HepG2 (cell line): ENCODE measurements around the gene ARPC1A. TPM values are rescaled to one million over a fixed set of nuclear protein-coding genes. Genes with fewer than 3 reads are reported as not detected.

Experiments used
- AGO1 ChIP-seq: fragments of 200-400 bp; formaldehyde crosslinking; IDR thresholded peaks from 2 replicates; pipeline ENCODE4 v1.6.1; 2017; ENCODE audit warnings: mild to moderate bottlenecking, low read depth, low read length, moderate library complexity; ENCODE audit not compliant: poor library complexity, severe bottlenecking
- CBX1 ChIP-seq: IDR thresholded peaks from one replicate; pipeline ENCODE4 v1.6.1; 2016; ENCODE audit warnings: antibody characterized with exemption, low read depth
- CENPX ChIP-seq: sonication (generic); formaldehyde crosslinking; IDR thresholded peaks from 2 replicates; pipeline ENCODE4 v1.9.0; 2021; ENCODE audit warnings: mild to moderate bottlenecking, missing genetic modification reagents, moderate library complexity
- ERF ChIP-seq: IDR thresholded peaks from 2 replicates; pipeline ENCODE4 v1.6.1; 2018; ENCODE audit warnings: missing biosample characterization, missing genetic modification reagents
- GLI4 ChIP-seq: sonication (generic); formaldehyde crosslinking; IDR thresholded peaks from 2 replicates; pipeline ENCODE4 v1.5.1; 2020; ENCODE audit warnings: missing genetic modification reagents, mild to moderate bottlenecking, moderate library complexity, borderline replicate concordance
- HDAC2 ChIP-seq: sonication (generic); formaldehyde crosslinking; IDR thresholded peaks from 2 replicates; pipeline ENCODE4 v1.4.0; 2020; ENCODE audit warnings: missing genetic modification reagents
- HMGA1 ChIP-seq: sonication (generic); formaldehyde crosslinking; conservative IDR thresholded peaks from 2 replicates; pipeline ENCODE4 v1.4.0; 2020; ENCODE audit warnings: missing genetic modification reagents
- IKZF1 ChIP-seq: fragments of 450-650 bp; IDR thresholded peaks from 2 replicates; pipeline ENCODE4 v1.7.1; 2016
- ISL2 ChIP-seq: sonication (generic); formaldehyde crosslinking; IDR thresholded peaks from 2 replicates; pipeline ENCODE4 v1.5.0; 2020; ENCODE audit warnings: missing genetic modification reagents
- JUND ChIP-seq: sonication (generic); formaldehyde crosslinking; IDR thresholded peaks from 2 replicates; pipeline ENCODE4 v1.8.0; 2022; ENCODE audit warnings: mild to moderate bottlenecking, missing genetic modification reagents
- MBNL3 ChIP-seq: fragments of 250-450 bp; sonication (Bioruptor Pico); conservative IDR thresholded peaks from 2 replicates; pipeline ENCODE4 v1.8.0; 2022; ENCODE audit warnings: mild to moderate bottlenecking, inconsistent platforms
- MXI1 ChIP-seq: IDR thresholded peaks from 3 replicates; pipeline ENCODE4 v1.6.1; 2012; ENCODE audit warnings: low read depth, low read length, inconsistent platforms, borderline replicate concordance
- PHF21A ChIP-seq: sonication (generic); formaldehyde crosslinking; IDR thresholded peaks from 2 replicates; pipeline ENCODE4 v1.5.0; 2020; ENCODE audit warnings: mild to moderate bottlenecking, missing genetic modification reagents
- RBFOX2 ChIP-seq: fragments of 200-400 bp; formaldehyde crosslinking; IDR thresholded peaks from 2 replicates; pipeline ENCODE4 v1.6.1; 2017; ENCODE audit warnings: low read depth, mild to moderate bottlenecking, low read length
- RFXANK ChIP-seq: IDR thresholded peaks from 2 replicates; pipeline ENCODE4 v1.6.1; 2016
- TARDBP ChIP-seq: sonication (generic); formaldehyde crosslinking; IDR thresholded peaks from 2 replicates; pipeline ENCODE4 v1.8.0; 2022; ENCODE audit warnings: mild to moderate bottlenecking, missing genetic modification reagents
- ZFP37 ChIP-seq: sonication (generic); formaldehyde crosslinking; IDR thresholded peaks from 2 replicates; pipeline ENCODE4 v1.4.0; 2020; ENCODE audit warnings: missing genetic modification reagents, borderline replicate concordance
- ZNF263 ChIP-seq: sonication (generic); formaldehyde crosslinking; IDR thresholded peaks from 2 replicates; pipeline ENCODE4 v1.4.0; 2020; ENCODE audit warnings: missing genetic modification reagents
- ZNF335 ChIP-seq: sonication (generic); formaldehyde crosslinking; IDR thresholded peaks from 2 replicates; pipeline ENCODE4 v1.4.0; 2020; ENCODE audit warnings: missing genetic modification reagents
- ZNF343 ChIP-seq: sonication (generic); formaldehyde crosslinking; IDR thresholded peaks from 2 replicates; pipeline ENCODE4 v1.4.0; 2020; ENCODE audit warnings: mild to moderate bottlenecking, missing genetic modification reagents
- ZNF451 ChIP-seq: sonication (generic); formaldehyde crosslinking; IDR thresholded peaks from 2 replicates; pipeline ENCODE4 v1.5.0; 2020; ENCODE audit warnings: mild to moderate bottlenecking, missing genetic modification reagents
- ZNF773 ChIP-seq: sonication (generic); formaldehyde crosslinking; IDR thresholded peaks from 2 replicates; pipeline ENCODE4 v1.4.0; 2020; ENCODE audit warnings: missing genetic modification reagents, borderline replicate concordance
- polyA plus RNA-seq, 8 experiments: library from polyadenylated mRNA; depleted of rRNA in 3 of 8; stranded (reverse) in 7 of 8; unstranded in 1 of 8; fragments of >200 nt; fragmentation: Illumina TruSeq in 4 of 8; extraction: Trizol in 4 of 8; gene quantifications; 2 replicates each; pipeline versions ENCODE4 v1.2.1 to v1.2.3, GENCODE V29; 2011 to 2016; ENCODE audit warnings: low read depth in 4 of 8, missing spikeins in 1 of 8, mixed read lengths in 1 of 8; ENCODE audit not compliant: insufficient read depth in 1 of 8
- total RNA-seq, 5 experiments: library from RNA; depleted of rRNA; stranded (reverse); fragments of >200 nt; fragmentation: Illumina TruSeq; extraction: Trizol; gene quantifications; 2 replicates each; pipeline ENCODE4 v1.2.3, GENCODE V29; 2016; ENCODE audit warnings: low read depth in 1 of 5
- TF ChIP-seq, protein P1 (sequence below): sonication (generic); formaldehyde crosslinking; IDR thresholded peaks from 2 replicates; pipeline ENCODE4 v1.5.0; 2020; ENCODE audit warnings: missing genetic modification reagents, mild to moderate bottlenecking, borderline replicate concordance
- TF ChIP-seq, protein P2 (sequence below): IDR thresholded peaks from 2 replicates; pipeline ENCODE4 v1.6.1; 2016; ENCODE audit warnings: missing biosample characterization, missing genetic modification reagents, low read depth
- TF ChIP-seq, protein P3 (sequence below): sonication (generic); formaldehyde crosslinking; IDR thresholded peaks from 2 replicates; pipeline ENCODE4 v1.4.0; 2020; ENCODE audit warnings: mild to moderate bottlenecking, missing genetic modification reagents
- TF ChIP-seq, protein P4 (sequence below): sonication (generic); formaldehyde crosslinking; IDR thresholded peaks from 2 replicates; pipeline ENCODE4 v1.9.0; 2021; ENCODE audit warnings: missing genetic modification reagents, borderline replicate concordance

ARPC1A gene
- total and polyA plus RNA-seq, 2 of the 13 experiments (the other 11 are each of a cell fraction or from before 2014, with no cell fraction given) = 44.3 to 88.5 TPM

DNA sequence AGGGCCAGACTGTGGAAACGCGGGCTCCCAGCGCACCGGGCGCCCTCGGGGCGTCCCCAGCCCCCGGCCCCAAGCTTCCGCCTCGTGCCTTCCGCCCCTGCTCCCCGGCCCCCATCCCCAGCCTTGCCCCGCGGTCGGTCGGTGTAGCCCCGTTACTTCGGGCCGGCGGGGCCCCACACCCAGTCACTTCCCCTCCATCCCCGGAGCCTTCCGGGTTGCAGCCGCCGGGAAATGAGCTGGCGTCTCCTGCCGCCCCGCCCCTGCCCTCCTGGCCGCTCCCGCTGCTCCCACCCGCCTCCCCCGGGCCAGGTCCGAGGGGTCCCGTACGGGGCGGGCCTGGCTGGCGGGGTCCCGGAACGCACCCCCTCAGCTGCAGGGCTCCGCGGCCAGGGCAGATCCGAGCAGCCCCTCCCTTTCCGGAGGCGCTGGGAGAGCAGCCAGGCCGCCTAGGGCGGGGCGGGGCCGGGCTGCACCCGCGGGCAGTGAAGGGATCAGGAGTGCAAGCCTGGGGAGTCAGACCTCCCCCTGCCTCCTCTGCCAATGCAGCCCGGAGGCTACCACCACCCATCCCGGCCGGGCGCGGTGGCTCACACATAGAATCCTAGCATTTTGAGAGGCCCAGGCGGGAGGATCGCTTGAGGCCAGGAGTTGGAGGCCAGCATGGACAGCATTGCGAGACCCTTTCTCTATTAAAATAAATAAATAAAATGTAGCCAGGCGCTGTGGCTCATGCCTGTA is 49.5 kb downstream of the ARPC1A start (continued):
- TF ChIP-seq, protein P1, sequence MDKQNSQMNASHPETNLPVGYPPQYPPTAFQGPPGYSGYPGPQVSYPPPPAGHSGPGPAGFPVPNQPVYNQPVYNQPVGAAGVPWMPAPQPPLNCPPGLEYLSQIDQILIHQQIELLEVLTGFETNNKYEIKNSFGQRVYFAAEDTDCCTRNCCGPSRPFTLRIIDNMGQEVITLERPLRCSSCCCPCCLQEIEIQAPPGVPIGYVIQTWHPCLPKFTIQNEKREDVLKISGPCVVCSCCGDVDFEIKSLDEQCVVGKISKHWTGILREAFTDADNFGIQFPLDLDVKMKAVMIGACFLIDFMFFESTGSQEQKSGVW (CRISPR knock-in tag) = no peak
- TF ChIP-seq, protein P2, sequence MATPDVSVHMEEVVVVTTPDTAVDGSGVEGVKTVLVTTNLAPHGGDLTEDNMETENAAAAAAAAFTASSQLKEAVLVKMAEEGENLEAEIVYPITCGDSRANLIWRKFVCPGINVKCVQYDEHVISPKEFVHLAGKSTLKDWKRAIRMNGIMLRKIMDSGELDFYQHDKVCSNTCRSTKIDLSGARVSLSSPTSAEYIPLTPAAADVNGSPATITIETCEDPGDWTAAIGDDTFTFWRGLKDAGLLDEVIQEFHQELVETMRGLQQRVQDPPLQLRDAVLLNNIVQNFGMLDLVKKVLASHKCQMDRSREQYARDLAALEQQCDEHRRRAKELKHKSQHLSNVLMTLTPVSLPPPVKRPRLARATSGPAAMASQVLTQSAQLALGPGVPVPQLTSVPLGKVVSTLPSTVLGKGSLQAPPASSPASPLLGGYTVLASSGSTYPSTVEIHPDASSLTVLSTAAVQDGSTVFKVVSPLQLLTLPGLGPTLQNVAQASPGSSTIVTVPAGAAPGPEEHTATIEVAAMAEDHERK (CRISPR knock-in tag) = no peak
- TF ChIP-seq JUND = no peak
- TF ChIP-seq ZNF451 = 0 out of 2 replicates have a peak, but pooled peaks have one; percentile 28
- TF ChIP-seq, protein P3, sequence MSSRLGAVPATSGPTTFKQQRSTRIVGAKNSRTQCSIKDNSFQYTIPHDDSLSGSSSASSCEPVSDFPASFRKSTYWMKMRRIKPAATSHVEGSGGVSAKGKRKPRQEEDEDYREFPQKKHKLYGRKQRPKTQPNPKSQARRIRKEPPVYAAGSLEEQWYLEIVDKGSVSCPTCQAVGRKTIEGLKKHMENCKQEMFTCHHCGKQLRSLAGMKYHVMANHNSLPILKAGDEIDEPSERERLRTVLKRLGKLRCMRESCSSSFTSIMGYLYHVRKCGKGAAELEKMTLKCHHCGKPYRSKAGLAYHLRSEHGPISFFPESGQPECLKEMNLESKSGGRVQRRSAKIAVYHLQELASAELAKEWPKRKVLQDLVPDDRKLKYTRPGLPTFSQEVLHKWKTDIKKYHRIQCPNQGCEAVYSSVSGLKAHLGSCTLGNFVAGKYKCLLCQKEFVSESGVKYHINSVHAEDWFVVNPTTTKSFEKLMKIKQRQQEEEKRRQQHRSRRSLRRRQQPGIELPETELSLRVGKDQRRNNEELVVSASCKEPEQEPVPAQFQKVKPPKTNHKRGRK (CRISPR knock-in tag) = no peak
- TF ChIP-seq HDAC2 (CRISPR knock-in tag) = no peak
- no peak for TF ChIP-seq ERF (CRISPR knock-in tag)
- TF ChIP-seq HMGA1 (CRISPR knock-in tag) = no peak
- peak; percentile 56; the same call in 1 of the 2 replicates for TF ChIP-seq TARDBP (CRISPR knock-in tag)
- no peak for TF ChIP-seq ZNF343 (CRISPR knock-in tag)
- peak; percentile 75 for TF ChIP-seq PHF21A (CRISPR knock-in tag)
- no peak for TF ChIP-seq ZFP37
- no peak; the same call in none of the 2 replicates for TF ChIP-seq RBFOX2
- no peak for TF ChIP-seq CBX1
- TF ChIP-seq MXI1 = peak; percentile 47; the same call in 1 of the 3 replicates
- no peak; the same call in 1 of the 2 replicates for TF ChIP-seq ZNF335 (CRISPR knock-in tag)
- TF ChIP-seq IKZF1 = no peak
- TF ChIP-seq, protein P4, sequence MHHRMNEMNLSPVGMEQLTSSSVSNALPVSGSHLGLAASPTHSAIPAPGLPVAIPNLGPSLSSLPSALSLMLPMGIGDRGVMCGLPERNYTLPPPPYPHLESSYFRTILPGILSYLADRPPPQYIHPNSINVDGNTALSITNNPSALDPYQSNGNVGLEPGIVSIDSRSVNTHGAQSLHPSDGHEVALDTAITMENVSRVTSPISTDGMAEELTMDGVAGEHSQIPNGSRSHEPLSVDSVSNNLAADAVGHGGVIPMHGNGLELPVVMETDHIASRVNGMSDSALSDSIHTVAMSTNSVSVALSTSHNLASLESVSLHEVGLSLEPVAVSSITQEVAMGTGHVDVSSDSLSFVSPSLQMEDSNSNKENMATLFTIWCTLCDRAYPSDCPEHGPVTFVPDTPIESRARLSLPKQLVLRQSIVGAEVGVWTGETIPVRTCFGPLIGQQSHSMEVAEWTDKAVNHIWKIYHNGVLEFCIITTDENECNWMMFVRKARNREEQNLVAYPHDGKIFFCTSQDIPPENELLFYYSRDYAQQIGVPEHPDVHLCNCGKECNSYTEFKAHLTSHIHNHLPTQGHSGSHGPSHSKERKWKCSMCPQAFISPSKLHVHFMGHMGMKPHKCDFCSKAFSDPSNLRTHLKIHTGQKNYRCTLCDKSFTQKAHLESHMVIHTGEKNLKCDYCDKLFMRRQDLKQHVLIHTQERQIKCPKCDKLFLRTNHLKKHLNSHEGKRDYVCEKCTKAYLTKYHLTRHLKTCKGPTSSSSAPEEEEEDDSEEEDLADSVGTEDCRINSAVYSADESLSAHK (CRISPR knock-in tag) = no peak
- no peak for TF ChIP-seq CENPX
- no peak for TF ChIP-seq AGO1
- TF ChIP-seq GLI4 (CRISPR knock-in tag) = no peak
- TF ChIP-seq ZNF263 = no peak
- no peak for TF ChIP-seq ISL2 (CRISPR knock-in tag)
- no peak for TF ChIP-seq MBNL3
- TF ChIP-seq RFXANK (CRISPR knock-in tag) = no peak
- no peak for TF ChIP-seq ZNF773 (CRISPR knock-in tag)
